HG03571 (cell line): ENCODE data around the gene TTC36.
A peak's percentile ranks its signal among the peaks of the same experiment; 100 is the strongest.

ENCODE experiments used
- ATAC-seq: cut with Tn5 transposase; IDR thresholded peaks from one replicate; pipeline ENCODE4 v1.9.1; 2021; ENCODE audit not compliant: unreplicated experiment

The TTC36 gene

GRCh38 chr11:118531597-118532084, 4.4 kb downstream of the TTC36 start:
- ATAC-seq: no peak

- no peak for ATAC-seq
Measured at GRCh38 chr11:118532091-118532490, 4.8 kb downstream of the TTC36 start.

GRCh38 chr11:118532852-118533768, 5.8 kb downstream of the TTC36 start:
- ATAC-seq: no peak

- no peak for ATAC-seq
Measured at GRCh38 chr11:118533769-118534729, 6.8 kb downstream of the TTC36 start.

GRCh38 chr11:118535261-118535660, 8.0 kb downstream of the TTC36 start:
- ATAC-seq: no peak

GRCh38 chr11:118536726-118537125, 9.5 kb downstream of the TTC36 start:
- ATAC-seq: no peak

GRCh38 chr11:118537409-118537980, 10.2 kb downstream of the TTC36 start:
- ATAC-seq: no peak

- ATAC-seq: no peak
Measured at GRCh38 chr11:118544010-118544646, 16.9 kb downstream of the TTC36 start.

GRCh38 chr11:118544647-118545010, 17.4 kb downstream of the TTC36 start:
- no peak for ATAC-seq

GRCh38 chr11:118545533-118545932, 18.3 kb downstream of the TTC36 start:
- no peak for ATAC-seq

- ATAC-seq: no peak
Measured at GRCh38 chr11:118547132-118547531, 19.9 kb downstream of the TTC36 start.

- ATAC-seq: no peak
Measured at GRCh38 chr11:118552341-118552740, 25.1 kb downstream of the TTC36 start.

- ATAC-seq: no peak
Measured at GRCh38 chr11:118560806-118561205, 33.5 kb downstream of the TTC36 start.

- ATAC-seq: no peak
Measured at GRCh38 chr11:118565051-118565450, 37.8 kb downstream of the TTC36 start.

GRCh38 chr11:118569670-118570069, 42.4 kb downstream of the TTC36 start:
- ATAC-seq: no peak

GRCh38 chr11:118570787-118571186, 43.5 kb downstream of the TTC36 start:
- ATAC-seq: no peak

GRCh38 chr11:118571701-118572060, 44.4 kb downstream of the TTC36 start:
- ATAC-seq: peak; percentile 11

GRCh38 chr11:118572061-118572980, 45.0 kb downstream of the TTC36 start, which contains the start of gene ARCN1:
TSS of gene ARCN1 (plus strand) at chr11:118572409. CDS start at chr11:118572548, 139 bp downstream.
- peak; percentile 66 for ATAC-seq

GRCh38 chr11:118572981-118573550, 45.8 kb downstream of the TTC36 start:
- ATAC-seq: peak; percentile 25
